A673 (cell line): ENCODE data around the gene BCL10. TPM values are rescaled to one million over a fixed set of nuclear protein-coding genes. Genes with fewer than 3 reads are reported as not detected.
A peak's percentile ranks its signal among the peaks of the same experiment; 100 is the strongest.

Experiments
- BruUV-seq: library from RNA; stranded (reverse); fragments of 400-500 nt; replicated peaks from 2 replicates; lab custom pipeline; 2021; lab: Mats Ljungman, UMichigan
- CTCF ChIA-PET: fragments of 300-600 bp; sonication (Branson Sonifier 250); formaldehyde crosslinking; loops from one replicate; lab custom pipeline; 2022; ENCODE audit warnings: antibody characterized with exemption; lab: Charles Lee
- POLR2A ChIA-PET: fragments of 300-600 bp; sonication (Branson Sonifier 250); formaldehyde crosslinking; loops from one replicate; lab custom pipeline; 2022; ENCODE audit warnings: antibody characterized with exemption; ENCODE audit not compliant: low non-redundant PET; lab: Charles Lee
- DNase-seq: peaks from one replicate; pipeline ENCODE4 v3.0.0-alpha.2; 2015; ENCODE audit warnings: low spot score
- H3K27ac ChIP-seq: fragments of 200-600 bp; sonication (generic); 2 replicates; pipeline ENCODE4 v1.5.1; 2016; ENCODE audit warnings: mixed run types, low read depth, mild to moderate bottlenecking, mixed read lengths, antibody characterized with exemption, low read length; ENCODE audit not compliant: poor library complexity, severe bottlenecking
- H3K27me3 ChIP-seq: fragments of 200-600 bp; sonication (generic); replicated peaks from 2 replicates; pipeline ENCODE4 v1.6.1; 2017; ENCODE audit warnings: mixed run types, low read depth, mild to moderate bottlenecking, mixed read lengths, antibody characterized with exemption, low read length; ENCODE audit not compliant: insufficient read depth, poor library complexity
- H3K36me3 ChIP-seq: fragments of 200-600 bp; sonication (generic); 2 replicates; pipeline ENCODE4 v1.6.1; 2016; ENCODE audit warnings: mixed run types, mild to moderate bottlenecking, mixed read lengths, antibody characterized with exemption, low read length; ENCODE audit not compliant: insufficient read depth, poor library complexity, severe bottlenecking
- H3K4me1 ChIP-seq: fragments of 200-600 bp; sonication (generic); 2 replicates; pipeline ENCODE4 v1.6.1; 2017; ENCODE audit warnings: mixed run types, mild to moderate bottlenecking, mixed read lengths, antibody characterized with exemption, low read length; ENCODE audit not compliant: insufficient read depth, poor library complexity, severe bottlenecking
- H3K4me3 ChIP-seq: fragments of 200-600 bp; sonication (generic); 2 replicates; pipeline ENCODE4 v1.5.1; 2016; ENCODE audit warnings: low read depth, mixed run types, mild to moderate bottlenecking, mixed read lengths, low read length; ENCODE audit not compliant: poor library complexity, severe bottlenecking
- H3K9me3 ChIP-seq: fragments of 200-600 bp; sonication (generic); 2 replicates; pipeline ENCODE4 v1.6.1; 2016; ENCODE audit warnings: mixed run types, low read depth, mild to moderate bottlenecking, mixed read lengths, antibody characterized with exemption, low read length; ENCODE audit not compliant: poor library complexity, severe bottlenecking
- EZH2 ChIP-seq: fragments of 200-600 bp; sonication (generic); IDR thresholded peaks from 2 replicates; pipeline ENCODE4 v1.6.1; 2017; ENCODE audit warnings: borderline replicate concordance, low read depth, mild to moderate bottlenecking, mixed read lengths, antibody characterized with exemption, low read length; ENCODE audit not compliant: poor library complexity, severe bottlenecking
- intact Hi-C: fragments of 100-400 bp; cut with micrococcal nuclease; formaldehyde crosslinking; loops from one replicate; pipeline ENCODE4 v1.10.0; 2022; ENCODE audit not compliant: unreplicated experiment
- total RNA-seq: library from RNA; stranded (reverse); gene quantifications from 2 replicates; pipeline ENCODE4 v1.2.3, GENCODE V29; 2021
- TF ChIP-seq, protein P1 (sequence below): fragments of 300-800, 200-600 bp; sonication (generic); conservative IDR thresholded peaks from 2 replicates; pipeline ENCODE4 v1.5.1; 2017; ENCODE audit warnings: low read depth, mild to moderate bottlenecking, antibody characterized with exemption, low read length, moderate library complexity, mixed read lengths

The BCL10 gene
- total RNA-seq, 1 experiment from 2014 or later: 20.9 TPM

DNA sequence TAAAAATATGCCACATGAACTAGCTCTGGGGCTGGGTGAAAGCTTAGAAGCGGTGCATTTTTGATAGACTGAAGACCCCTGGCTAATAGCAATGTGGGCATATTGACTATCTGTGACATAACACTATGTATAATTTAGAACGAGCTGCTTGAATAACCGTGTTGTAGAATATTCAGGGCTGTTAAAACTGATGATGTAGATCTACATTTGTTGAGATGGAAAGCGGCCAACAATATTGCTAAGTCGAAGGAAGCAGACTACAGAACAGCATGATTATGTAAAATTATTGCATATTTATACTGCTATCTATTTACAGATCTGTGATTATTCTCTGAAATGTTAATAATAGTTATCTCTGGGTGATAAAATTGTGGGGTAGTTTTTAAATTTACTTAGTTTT lies 41.1 kb upstream of the BCL10 start:
- Histone ChIP-seq H3K27ac (peak overlapping the region; percentile 31), H3K4me1 (peaks cover 48% of the 10 kb centered on the region), H3K27me3 (no peaks in the 10 kb centered on the region), H3K4me3 (no peak overlapping the region), H3K9me3 (no peaks in the 10 kb centered on the region), H3K36me3 (no peaks in the 10 kb centered on the region)
- intact Hi-C loops: no loop called here
- no peak for DNase-seq
- CTCF ChIA-PET: no interaction called here
- BruUV-seq: no TSS peak
- TF ChIP-seq, protein P1, sequence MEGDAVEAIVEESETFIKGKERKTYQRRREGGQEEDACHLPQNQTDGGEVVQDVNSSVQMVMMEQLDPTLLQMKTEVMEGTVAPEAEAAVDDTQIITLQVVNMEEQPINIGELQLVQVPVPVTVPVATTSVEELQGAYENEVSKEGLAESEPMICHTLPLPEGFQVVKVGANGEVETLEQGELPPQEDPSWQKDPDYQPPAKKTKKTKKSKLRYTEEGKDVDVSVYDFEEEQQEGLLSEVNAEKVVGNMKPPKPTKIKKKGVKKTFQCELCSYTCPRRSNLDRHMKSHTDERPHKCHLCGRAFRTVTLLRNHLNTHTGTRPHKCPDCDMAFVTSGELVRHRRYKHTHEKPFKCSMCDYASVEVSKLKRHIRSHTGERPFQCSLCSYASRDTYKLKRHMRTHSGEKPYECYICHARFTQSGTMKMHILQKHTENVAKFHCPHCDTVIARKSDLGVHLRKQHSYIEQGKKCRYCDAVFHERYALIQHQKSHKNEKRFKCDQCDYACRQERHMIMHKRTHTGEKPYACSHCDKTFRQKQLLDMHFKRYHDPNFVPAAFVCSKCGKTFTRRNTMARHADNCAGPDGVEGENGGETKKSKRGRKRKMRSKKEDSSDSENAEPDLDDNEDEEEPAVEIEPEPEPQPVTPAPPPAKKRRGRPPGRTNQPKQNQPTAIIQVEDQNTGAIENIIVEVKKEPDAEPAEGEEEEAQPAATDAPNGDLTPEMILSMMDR: no peak
- TF ChIP-seq EZH2: no peak
- POLR2A ChIA-PET: no interaction called here

DNA sequence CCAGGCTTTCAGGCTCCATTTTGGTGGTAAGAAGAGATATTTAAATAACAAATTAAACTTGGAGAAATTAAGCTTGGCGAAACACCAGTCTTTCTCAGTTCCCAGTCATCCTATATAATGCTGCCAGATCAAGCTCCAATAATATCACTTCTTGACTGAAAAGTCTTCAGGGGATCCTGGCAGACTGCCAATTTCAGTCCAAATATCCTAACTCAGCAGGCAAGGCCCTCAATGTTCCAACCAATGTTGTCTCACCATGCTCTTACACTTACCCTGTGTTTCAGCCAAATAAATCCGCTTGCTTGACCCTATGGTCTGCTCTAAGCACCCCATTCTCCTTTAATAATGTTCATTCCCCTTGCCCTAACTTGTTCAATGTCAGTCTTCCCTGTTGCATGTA lies 39.9 kb upstream of the BCL10 start:
- DNase-seq: peak; percentile 54
- TF ChIP-seq, protein P1: no peak
- TF ChIP-seq EZH2: no peak
- CTCF ChIA-PET: no interaction called here
- H3K9me3 ChIP-seq: no peaks in the 10 kb centered on the region
- POLR2A ChIA-PET: no interaction called here
- H3K4me3 ChIP-seq: no peak overlapping the region
- H3K4me1 ChIP-seq: peaks cover 57% of the 10 kb centered on the region
- intact Hi-C loops: no loop called here
- H3K27me3 ChIP-seq: no peaks in the 10 kb centered on the region
- no peak overlapping the region for H3K27ac ChIP-seq
- no TSS peak for BruUV-seq
- H3K36me3 ChIP-seq: no peaks in the 10 kb centered on the region

DNA sequence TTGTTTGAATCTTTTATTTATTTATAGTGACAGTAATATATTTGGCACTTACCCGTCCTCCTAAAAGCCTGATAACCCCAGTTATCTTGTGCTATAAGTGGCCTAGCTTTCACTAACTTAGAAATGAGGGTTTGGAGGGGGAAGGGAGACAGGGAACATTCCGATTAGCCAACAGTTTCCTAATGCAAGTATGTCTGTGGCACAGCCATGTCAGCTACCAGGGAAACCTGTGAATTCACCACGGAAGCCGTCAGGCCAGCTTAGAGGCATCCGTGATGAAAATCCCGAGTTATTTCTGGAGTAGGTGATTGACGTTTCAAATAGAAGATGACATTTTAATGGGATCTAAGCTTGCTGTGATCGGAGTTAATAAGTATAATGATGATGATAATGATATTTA lies 39.4 kb upstream of the BCL10 start:
- Histone ChIP-seq H3K9me3 (no peaks in the 10 kb centered on the region), H3K36me3 (no peaks in the 10 kb centered on the region), H3K4me3 (no peak overlapping the region), H3K27me3 (no peaks in the 10 kb centered on the region), H3K27ac (no peak overlapping the region), H3K4me1 (peaks cover 59% of the 10 kb centered on the region)
- CTCF ChIA-PET: no interaction called here
- no TSS peak for BruUV-seq
- POLR2A ChIA-PET: no interaction called here
- no peak for DNase-seq
- no peak for TF ChIP-seq EZH2
- TF ChIP-seq, protein P1: no peak
- intact Hi-C loops: no loop called here
